Measurements from ENCODE around the gene SPATA32. TPM values are rescaled to one million over a fixed set of nuclear protein-coding genes. Genes with fewer than 3 reads are reported as not detected.

SPATA32 gene
- total and polyA plus RNA-seq, 9 donors, result 0.12 TPM; not detected in 8

DNA sequence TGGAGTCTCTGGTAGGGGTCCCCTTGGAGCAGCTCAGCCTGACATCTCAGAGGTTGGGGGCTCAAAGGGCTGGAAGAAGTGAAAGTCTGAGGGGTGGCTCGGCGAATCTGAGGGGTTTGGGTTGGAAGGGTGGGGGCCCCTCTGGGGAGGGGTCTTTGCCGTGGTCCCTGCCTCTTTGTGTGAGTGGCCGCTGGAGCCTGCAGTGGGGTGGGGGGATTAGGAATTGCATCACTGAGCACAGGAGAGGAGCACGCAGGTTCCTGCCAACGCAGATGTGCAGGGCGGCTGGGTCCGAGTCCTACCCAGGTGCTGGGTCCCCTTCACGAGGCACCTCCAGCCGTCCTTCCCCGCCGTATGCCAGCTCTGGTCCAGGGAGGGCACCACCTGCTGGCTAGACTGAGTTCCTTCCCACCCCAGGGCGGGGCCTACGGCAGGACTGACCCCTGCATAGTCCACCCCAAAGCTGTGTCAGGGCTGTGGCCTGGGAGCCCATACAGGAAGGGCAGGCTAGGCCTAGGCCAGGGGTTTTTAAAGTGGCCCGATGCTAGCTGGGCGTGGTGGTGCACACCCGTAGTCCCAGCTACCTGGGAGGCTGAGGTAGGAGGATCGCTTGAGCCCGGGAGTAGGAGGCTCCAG lies 30.3 kb downstream of the SPATA32 start:
- no peaks in the 10 kb centered on the region for H3K4me1 ChIP-seq (ENCODE audit: insufficient read depth)
- no peak for DNase-seq
- no peaks in the 10 kb centered on the region for H3K36me3 ChIP-seq
- no peak overlapping the region for H3K27ac ChIP-seq
- no peaks in the 10 kb centered on the region for H3K27me3 ChIP-seq
- no peaks in the 10 kb centered on the region for H3K9me3 ChIP-seq
- TF ChIP-seq, protein P1, sequence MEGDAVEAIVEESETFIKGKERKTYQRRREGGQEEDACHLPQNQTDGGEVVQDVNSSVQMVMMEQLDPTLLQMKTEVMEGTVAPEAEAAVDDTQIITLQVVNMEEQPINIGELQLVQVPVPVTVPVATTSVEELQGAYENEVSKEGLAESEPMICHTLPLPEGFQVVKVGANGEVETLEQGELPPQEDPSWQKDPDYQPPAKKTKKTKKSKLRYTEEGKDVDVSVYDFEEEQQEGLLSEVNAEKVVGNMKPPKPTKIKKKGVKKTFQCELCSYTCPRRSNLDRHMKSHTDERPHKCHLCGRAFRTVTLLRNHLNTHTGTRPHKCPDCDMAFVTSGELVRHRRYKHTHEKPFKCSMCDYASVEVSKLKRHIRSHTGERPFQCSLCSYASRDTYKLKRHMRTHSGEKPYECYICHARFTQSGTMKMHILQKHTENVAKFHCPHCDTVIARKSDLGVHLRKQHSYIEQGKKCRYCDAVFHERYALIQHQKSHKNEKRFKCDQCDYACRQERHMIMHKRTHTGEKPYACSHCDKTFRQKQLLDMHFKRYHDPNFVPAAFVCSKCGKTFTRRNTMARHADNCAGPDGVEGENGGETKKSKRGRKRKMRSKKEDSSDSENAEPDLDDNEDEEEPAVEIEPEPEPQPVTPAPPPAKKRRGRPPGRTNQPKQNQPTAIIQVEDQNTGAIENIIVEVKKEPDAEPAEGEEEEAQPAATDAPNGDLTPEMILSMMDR (IDR thresholded peaks at IDR 0.05), result no peak
- no peak for TF ChIP-seq EP300 (IDR thresholded peaks at IDR 0.05)
- TF ChIP-seq POLR2A (IDR thresholded peaks at IDR 0.05), result no peak
- H3K4me3 ChIP-seq, result no peak overlapping the region
- intact Hi-C loops (cut with DNase I), result no loop called here
- 74 to 82% (median 82%) methylated on average over 18 to 19 of the region's 19 CpGs for WGBS, 3 donors

DNA sequence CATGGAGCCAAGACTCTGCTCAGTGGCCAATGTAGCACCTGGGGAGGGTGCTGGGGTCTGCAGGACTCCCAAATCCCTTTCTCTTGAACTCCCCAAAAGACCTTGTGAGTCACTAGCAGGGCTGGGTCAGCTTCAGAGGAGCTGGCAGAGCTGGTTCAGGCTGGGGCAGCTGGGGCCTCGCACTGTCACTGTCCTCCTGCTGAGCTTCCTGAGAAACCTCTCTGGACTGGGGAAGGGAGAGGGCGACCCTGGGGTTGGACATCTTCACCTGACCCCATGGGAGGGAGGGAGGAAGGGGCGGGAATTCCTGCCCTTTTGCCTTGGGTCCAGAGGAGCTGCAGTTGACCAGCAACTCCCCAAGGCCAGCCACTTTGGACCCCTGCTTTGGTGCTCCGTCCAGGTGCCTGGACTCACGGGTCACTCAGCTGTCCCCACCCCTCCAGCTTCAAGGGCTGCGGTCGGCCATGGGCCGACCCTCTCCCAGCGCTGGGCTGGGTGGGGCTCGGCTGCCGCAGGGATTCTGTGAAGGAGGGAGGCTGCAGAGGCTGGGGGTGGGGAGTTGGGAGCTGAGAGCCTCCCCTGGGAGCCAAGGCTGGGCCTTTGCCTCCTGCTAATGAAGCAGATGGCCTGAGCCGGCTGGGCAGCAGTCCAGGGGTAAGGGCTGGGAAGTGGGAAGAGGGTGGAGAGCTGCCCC lies 31.0 kb downstream of the SPATA32 start:
- no peaks in the 10 kb centered on the region for H3K4me1 ChIP-seq (ENCODE audit: insufficient read depth)
- no peaks in the 10 kb centered on the region for H3K36me3 ChIP-seq
- H3K27me3 ChIP-seq, result no peaks in the 10 kb centered on the region
- no peak overlapping the region for H3K27ac ChIP-seq
- H3K9me3 ChIP-seq, result no peaks in the 10 kb centered on the region
- TF ChIP-seq, protein P1 (IDR thresholded peaks at IDR 0.05), result no peak
- TF ChIP-seq POLR2A (IDR thresholded peaks at IDR 0.05) (no peak), EP300 (IDR thresholded peaks at IDR 0.05) (no peak)
- WGBS, 3 donors, result 43 to 54% (median 52%) methylated on average over 5 to 12 of the region's 12 CpGs
- no peak for DNase-seq
- intact Hi-C loops (cut with DNase I), result no loop called here
- H3K4me3 ChIP-seq, result no peak overlapping the region

DNA sequence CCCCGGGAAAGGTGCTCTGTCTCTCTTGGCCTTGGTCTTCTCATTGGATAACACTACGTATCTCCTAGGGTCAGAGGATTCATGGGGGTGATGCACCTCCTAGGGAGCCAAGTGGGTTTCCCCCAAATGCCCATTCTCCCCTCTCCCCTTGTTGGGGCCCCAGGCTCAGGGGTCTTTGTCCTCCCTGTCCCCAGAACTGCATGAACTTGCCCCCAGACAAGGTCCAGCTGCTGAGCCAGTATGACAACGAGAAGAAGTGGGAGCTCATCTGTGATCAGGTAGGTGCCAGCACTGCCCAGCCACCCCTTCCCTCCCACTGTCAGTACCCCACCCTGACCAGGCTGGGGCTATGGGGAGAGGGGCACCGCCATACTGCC lies 31.5 kb downstream of the SPATA32 start:
- Histone ChIP-seq H3K27me3 (no peaks in the 10 kb centered on the region), H3K36me3 (no peaks in the 10 kb centered on the region), H3K9me3 (no peaks in the 10 kb centered on the region), H3K27ac (no peak overlapping the region), H3K4me1 (ENCODE audit: insufficient read depth) (no peaks in the 10 kb centered on the region), H3K4me3 (no peak overlapping the region)
- no peak for DNase-seq
- 85 to 93% (median 87%) methylated on average over 4 of the region's 4 CpGs for WGBS, 3 donors
- TF ChIP-seq EP300 (IDR thresholded peaks at IDR 0.05), result no peak
- TF ChIP-seq, protein P1 (IDR thresholded peaks at IDR 0.05), result no peak
- no peak for TF ChIP-seq POLR2A (IDR thresholded peaks at IDR 0.05)
- intact Hi-C loops (cut with DNase I), result no loop called here

DNA sequence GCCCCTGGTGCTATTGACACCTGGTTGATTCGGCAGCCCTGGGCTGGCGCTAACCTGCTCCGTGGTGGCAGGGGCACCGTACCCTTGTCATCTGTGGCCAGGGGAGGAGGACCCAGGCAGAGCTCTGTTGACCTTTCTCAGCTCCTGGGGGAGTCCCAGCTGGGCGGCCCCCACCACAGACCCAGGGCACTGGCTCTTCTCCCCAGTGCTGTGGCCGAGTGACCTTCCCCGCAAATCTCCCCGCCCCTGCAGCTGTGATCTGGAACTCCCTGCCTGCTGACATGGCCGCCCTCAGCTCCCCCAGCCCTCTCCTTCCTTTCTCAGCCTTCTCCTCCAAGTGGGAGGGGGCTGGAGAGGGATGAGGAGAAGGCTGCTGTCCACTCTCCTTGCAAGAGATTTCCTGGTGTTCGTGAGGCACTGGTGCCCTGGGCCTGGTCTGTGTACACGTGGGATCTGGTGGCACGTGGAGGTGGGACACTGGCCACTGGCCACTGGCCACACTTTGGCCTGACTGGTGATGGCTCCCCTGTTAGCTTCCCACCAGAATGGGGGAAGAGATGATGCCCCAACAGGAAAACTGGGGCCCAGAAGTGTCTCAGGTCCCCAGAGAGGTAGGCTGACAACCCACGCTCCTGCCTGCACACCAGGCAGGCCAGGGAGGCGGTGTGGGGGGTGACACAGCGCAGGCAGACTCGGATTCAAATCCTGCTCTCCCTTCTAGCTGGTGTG lies 32.0 kb downstream of the SPATA32 start:
- Histone ChIP-seq H3K36me3 (no peaks in the 10 kb centered on the region), H3K4me1 (ENCODE audit: insufficient read depth) (no peaks in the 10 kb centered on the region), H3K27ac (no peak overlapping the region), H3K9me3 (no peaks in the 10 kb centered on the region), H3K4me3 (no peak overlapping the region), H3K27me3 (no peaks in the 10 kb centered on the region)
- DNase-seq, result no peak
- TF ChIP-seq EP300 (IDR thresholded peaks at IDR 0.05), result no peak
- TF ChIP-seq, protein P1 (IDR thresholded peaks at IDR 0.05), result no peak
- no peak for TF ChIP-seq POLR2A (IDR thresholded peaks at IDR 0.05)
- WGBS, 3 donors, result 71 to 79% (median 79%) methylated on average over 15 to 16 of the region's 16 CpGs
- intact Hi-C loops (cut with DNase I), result loop anchor here in 3 of 4 donors (10.0 kb wide), 2 partner anchors 45 to 605 kb away; no protein-coding TSS in a partner anchor

All from ovary (tissue), 9 donors.